ENCODE data around the gene NKPD1.

NKPD1 gene

DNA sequence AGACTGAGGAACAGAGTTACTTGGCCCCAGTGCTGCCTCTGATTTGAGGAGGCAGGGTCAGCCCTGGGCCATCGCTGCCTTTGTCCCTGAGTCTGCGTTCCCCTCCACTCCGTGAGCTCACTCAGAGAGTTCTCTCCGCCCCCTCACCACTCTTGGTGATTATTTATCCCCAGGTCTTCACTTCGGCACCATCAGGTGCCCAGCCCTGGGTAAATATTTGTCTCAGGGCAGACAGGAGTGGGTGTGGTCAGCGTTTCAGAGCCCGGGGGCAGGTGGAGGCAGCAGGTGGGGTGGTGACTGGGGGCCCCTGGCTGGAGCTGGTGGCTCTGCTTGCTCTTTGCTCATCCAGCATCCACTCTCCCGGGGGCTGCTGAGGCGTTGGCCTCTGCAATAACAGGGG lies 47.2 kb downstream of the NKPD1 start:
- DNase-seq (ENCODE audit: low read depth) = no peak
- TF ChIP-seq CTCF (IDR thresholded peaks at IDR 0.05; ENCODE audit: low read depth, low read length) (no peak), POLR2A (IDR thresholded peaks at IDR 0.05; ENCODE audit: extremely low read depth, insufficient read length) (no peak)
- H3K4me3 ChIP-seq (ENCODE audit: low read depth, low read length) = no peak overlapping the region

DNA sequence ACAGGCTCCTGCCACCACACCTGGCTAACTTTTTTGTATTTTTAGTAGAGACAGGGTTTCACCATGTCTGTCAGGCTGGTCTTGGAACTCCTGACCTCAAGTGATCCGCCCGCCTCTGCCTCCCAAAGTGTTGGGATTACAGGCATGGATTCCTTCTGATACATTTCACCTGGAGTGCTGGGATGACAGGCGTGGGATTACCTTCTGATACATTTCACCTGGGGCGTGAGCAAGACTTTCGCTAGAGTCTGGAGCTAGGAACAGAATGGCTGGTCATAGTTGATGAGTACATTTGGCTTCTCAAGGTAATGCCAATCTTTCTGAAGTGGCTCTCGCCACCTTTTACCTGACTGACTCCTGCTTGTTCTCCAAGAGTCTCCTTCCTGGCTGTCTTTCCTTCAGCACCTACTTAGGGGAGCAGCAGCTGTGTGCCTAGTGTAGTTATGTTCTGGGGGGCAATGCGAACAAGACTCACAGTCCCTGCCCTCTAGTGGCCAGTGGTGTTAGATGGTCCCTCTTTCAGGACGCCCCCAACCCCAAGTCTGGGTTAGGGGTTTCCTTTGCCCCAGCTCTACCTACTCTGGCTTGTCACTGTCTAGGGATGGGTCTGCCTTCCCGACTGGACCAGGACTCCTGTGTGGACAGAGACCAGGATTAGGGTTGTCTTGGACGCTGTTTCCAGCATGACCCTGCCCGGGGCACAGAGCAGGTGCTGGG lies 48.5 kb downstream of the NKPD1 start:
- DNase-seq (ENCODE audit: low read depth) = no peak
- H3K4me3 ChIP-seq (ENCODE audit: low read depth, low read length) = no peak overlapping the region
- no peak for TF ChIP-seq MYC (IDR thresholded peaks at IDR 0.05; ENCODE audit: low read depth, low read length)
- TF ChIP-seq CTCF (IDR thresholded peaks at IDR 0.05; ENCODE audit: low read depth, low read length) = peak; percentile 27
- no peak for TF ChIP-seq POLR2A (IDR thresholded peaks at IDR 0.05; ENCODE audit: extremely low read depth, insufficient read length)
- TF ChIP-seq, protein P1, sequence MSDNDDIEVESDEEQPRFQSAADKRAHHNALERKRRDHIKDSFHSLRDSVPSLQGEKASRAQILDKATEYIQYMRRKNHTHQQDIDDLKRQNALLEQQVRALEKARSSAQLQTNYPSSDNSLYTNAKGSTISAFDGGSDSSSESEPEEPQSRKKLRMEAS (IDR thresholded peaks at IDR 0.05; ENCODE audit: low read depth, low read length) = no peak

All from NB4 (cell line).